NOMO-1 treated with dmso at 0.1 percent for 144 hours (cell line): ENCODE results near the gene NME9.

Experiments used
- DNase-seq: peaks from one replicate; lab custom pipeline; 2025; ENCODE audit not compliant: unreplicated experiment; lab: John Stamatoyannopoulos, UW

NME9 gene

GRCh38 chr3:138334608-138335007 lies 5.0 kb upstream of the NME9 start:
- DNase-seq: no peak

- no peak for DNase-seq
Observed at GRCh38 chr3:138332472-138333073, 2.9 kb upstream of the NME9 start.

GRCh38 chr3:138331143-138331894 lies 1.7 kb upstream of the NME9 start:
- no peak for DNase-seq

GRCh38 chr3:138329984-138330293 lies 288 bp upstream of the NME9 start:
- no peak for DNase-seq

DNA sequence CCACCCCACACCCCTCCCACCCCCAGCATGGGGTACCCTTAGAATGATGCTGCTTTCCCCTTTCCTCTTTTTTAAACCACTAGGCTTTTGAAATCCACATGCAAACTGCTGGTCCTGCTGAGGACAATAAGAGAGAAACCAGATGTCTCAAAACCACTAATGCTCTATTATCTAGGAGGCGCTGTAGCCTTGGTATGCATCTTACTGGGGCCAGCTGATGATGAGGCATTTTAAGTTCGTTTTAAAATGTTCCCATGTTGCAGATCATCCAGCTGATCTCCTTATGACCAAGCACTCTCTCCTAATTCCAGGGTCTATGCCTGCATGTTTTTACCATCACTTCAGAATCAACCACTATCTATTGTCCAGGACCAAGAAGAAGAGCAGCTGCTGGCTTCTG lies 1.3 kb downstream of the NME9 start:
- DNase-seq: no peak

DNA sequence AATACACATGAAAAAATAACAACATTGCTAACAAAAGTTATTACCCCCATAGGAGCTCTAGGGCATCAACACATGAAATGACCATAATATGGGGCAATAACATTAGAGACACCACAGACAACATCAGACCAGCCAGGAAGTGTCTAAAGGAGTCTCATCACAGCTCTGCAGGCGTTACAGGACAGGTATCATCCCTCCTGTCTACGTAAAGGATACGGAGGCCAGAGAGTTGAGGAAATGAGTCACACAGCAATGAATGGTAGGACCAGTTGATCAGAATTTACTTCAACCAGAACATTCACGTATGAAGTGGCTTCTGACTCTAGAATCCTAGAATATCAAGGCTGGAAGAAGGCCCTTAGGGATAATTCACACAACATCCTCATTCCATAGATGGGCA lies 1.8 kb downstream of the NME9 start:
- DNase-seq: no peak

DNA sequence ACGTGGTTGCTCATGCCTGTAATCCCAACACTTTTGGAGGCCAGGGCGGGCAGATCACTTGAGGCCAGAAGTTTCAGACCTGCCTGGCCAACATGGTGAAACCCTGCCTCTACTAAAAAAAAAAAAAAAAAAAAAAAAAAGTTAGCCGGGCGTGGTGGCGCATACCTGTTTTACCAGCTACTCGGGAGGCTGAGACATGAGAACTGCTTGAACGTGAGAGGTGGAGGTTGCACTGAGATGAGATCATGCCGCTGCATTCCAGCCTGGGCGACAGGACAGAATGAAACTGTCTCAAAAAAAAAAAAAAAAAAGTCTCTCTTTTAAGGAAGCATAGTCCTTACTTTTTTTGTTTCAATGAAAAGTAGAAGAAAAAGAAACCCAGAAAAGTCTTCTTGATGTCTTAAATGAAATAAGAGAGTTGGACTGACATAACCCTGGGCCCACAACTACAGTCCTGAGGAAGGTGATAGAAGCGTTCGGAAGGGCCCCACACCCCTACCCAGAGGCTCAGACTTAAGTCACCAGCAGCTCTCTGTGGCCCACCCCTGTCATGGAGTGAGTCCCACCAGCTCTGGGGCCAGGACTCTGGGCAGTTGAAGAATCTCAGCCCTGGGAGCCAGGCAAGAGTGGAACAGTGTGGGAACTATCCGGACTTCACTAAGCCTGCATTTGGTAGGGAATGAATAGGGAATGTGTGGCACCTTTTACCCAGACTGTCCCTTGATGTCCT lies 2.6 kb downstream of the NME9 start:
- DNase-seq: no peak

DNA sequence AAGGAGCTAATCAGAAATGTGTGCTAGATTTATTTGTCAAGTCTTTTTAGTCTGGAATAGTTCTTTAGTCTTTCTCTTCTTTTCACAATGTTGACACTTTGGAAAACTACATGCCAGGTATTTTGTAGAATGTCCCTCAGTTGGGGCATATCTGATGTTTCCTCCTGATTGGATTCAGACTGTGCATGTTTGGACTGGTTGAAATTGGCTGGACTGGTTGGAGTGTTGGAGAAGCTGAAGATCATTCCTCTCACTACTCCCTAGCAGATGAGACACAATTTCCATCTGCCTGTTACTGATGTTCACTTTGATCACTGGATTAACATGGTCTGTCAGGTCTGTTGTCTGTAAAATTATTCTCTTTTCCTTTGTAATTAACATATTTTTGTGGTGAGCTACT lies 3.7 kb downstream of the NME9 start:
- DNase-seq: no peak

- DNase-seq: no peak
Observed at GRCh38 chr3:138323971-138324370, 5.7 kb downstream of the NME9 start.

DNA sequence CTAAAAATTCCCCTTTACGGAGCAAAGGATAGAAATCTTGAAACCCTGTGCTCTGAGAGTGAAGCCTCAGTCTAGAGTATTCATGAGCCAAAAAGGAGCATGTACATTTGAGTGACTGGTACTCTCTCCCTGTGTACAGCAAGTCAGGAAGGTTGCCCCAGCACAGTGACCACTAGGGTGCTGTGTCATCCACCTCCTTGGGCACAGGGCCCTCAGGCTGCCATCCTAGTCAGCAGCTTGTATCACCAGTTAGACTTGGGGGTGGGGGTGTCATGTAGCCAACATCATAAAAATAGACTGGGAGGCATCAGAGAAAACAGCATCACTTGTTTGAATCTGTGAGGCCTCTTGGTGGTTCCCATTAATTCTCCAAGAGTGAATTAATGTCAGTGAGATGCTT lies 12.0 kb downstream of the NME9 start:
- DNase-seq: no peak

- DNase-seq: no peak
Observed at GRCh38 chr3:138314751-138315150, 14.9 kb downstream of the NME9 start.

DNA sequence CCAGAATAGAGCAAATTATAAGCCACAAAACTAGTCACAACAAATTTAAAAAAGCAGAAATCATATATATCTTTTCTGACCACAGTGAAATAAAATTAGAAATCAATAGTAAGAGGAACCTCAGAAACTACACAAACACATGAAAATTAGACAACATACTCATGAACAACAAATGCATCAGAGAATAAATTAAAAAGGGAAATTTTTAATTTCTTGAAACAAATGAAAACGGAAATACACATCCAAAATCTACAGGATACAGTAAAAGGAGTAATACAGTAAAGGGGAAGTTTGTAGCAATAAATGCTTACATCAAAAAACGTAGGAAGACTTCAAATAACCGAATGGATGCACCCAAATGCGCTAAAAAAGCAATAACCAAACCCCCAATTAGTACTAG lies 19.2 kb downstream of the NME9 start:
- no peak for DNase-seq

- DNase-seq: no peak
Observed at GRCh38 chr3:138308783-138309182, 20.9 kb downstream of the NME9 start.

GRCh38 chr3:138307899-138308298 lies 21.8 kb downstream of the NME9 start:
- DNase-seq: no peak

DNA sequence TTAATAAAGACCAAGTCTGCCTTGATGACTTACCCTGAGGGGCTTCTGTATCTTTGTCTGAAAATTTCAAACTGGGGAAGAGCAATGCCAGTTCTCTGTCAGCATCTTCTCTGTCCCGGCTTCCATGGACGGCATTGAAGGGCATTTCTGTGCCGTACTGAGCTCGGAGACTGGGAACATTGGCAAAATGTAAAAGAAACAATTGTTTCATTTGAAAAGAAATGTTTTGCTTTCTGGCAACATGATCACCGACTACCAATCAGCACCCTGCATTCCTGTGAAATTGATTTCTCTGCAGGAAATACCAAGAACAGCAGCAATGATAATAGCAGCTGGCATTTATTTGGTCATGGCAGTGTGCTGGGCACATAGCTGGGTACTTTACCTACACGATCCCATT lies 26.2 kb downstream of the NME9 start:
- no peak for DNase-seq

GRCh38 chr3:138300647-138301046 lies 29.0 kb downstream of the NME9 start:
- DNase-seq: no peak

DNA sequence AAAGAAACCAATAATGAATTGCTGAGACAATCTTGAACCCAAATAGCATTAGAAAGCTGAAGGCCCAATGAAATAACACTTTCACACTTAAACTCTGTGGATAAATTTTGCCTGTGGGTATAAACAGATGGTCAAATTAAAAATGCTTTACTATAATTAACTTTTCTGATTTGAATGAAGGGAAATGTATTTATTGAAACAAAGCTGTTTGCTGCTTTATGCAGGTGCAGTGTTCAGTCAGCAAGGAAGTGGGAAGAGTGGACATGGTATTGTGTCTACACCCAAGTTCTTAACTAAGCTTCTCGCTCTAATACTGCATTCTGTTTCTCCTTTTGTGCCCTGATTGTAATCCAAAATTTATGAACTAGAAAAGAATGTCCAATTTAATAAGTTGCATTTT lies 31.8 kb downstream of the NME9 start:
- DNase-seq: no peak

GRCh38 chr3:138297059-138297607 lies 32.5 kb downstream of the NME9 start:
- no peak for DNase-seq

DNA sequence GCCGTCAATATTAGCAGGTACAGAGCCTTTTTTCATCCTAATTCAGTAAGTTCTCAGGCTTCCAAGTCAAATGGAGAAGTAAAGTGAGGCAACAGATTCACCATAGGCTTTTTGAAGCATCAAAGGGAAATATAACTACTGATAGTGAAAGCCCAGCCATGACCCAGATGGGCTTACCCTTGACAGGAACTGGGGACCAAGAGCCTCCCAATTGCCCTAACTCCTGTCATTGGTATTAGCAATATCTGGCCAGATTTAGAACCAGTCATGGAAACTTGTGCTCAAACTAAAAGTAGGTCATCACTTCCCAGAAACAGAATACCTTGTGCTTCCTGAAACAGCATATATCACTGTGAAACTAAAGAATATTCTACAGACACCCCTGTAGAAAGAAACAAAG lies 33.0 kb downstream of the NME9 start:
- DNase-seq: no peak

- DNase-seq: no peak
Observed at GRCh38 chr3:138289701-138290100, 40.0 kb downstream of the NME9 start.

DNA sequence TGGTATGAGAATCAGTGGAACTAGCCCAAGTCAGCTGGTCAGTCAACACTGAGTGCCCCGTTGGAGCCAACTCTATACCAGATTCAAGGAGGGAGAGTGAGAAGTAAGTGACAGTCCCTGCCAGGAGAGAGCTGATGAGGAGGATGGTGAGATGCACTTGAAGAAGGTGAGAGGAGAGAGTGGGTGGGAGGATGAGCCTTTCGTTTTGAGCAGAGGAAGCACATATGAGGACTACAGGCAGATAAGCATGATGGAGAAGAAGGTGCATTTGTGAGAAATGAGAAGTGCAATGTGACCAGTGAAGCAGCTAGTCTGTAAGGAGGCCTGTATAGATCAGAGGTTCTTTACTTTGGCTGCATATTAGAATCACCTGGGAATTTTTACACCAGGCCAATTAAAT lies 40.4 kb downstream of the NME9 start:
- DNase-seq: no peak

DNA sequence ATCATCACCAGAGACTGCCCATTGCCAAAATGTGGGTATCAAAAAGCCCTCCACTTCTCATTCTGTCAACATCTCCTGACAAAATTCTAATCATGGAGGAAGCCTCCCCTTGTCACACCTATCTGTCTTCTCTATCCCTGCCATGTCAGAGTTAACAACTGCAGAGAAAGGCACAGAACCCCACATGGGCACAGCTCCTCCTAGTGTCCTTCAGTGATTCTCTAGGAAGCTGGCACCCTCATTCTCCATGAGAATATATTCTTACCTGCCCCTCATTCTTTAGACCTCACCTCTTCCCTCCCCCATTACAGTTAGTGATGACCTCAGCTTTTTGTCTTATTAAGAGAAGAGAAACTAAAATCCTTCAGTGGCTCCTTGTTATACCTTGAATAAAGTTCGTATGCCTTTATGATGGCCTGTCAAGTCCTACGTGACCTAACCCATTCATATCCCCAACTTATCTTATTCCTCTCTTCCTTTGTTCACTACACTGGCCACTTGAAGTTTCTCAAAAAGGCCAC lies 44.6 kb downstream of the NME9 start:
- DNase-seq: no peak
